ENCODE results near the gene RAVER1. TPM values are rescaled to one million over a fixed set of nuclear protein-coding genes. Genes with fewer than 3 reads are reported as not detected.

RAVER1 gene
- total and polyA plus RNA-seq, 2 donors (not counting 1 experiment from before 2014, with no cell fraction given): 2.3 to 5.6 TPM

DNA sequence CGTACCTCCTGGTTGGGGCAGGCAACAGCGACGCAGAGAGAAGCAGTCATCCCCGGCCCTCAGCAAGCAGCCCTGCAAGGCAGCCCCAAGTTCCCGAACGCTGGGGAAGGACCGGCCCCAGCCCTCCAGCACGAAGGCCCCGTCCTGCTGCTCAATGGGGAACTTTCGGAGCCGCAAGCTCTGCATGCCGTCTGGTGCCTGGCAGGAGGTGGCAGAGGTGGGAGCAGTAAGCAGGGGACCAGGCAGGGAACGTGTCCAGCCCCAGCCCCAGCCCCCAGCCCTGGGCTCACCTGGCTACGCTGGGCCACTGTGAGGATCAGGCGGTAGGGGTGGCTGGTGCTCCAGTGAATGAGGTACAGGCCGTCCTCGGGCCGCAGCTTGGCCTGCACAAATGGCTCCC is 28.9 kb upstream of the RAVER1 start:
- H3K9ac ChIP-seq (ENCODE audit: insufficient read depth, low read length): no peak overlapping the region
- no peaks in the 10 kb centered on the region for H3K79me2 ChIP-seq (ENCODE audit: control insufficient read depth, insufficient read depth, low read length)
- no peak for TF ChIP-seq EZH2 (IDR thresholded peaks at IDR 0.05; ENCODE audit: low read length, missing control alignments)
- H3K27ac ChIP-seq (ENCODE audit: insufficient read depth, low read length): no peak overlapping the region
- H3K36me3 ChIP-seq (ENCODE audit: control insufficient read depth, insufficient read depth, low read length): peaks cover 30% of the 10 kb centered on the region
- H4K20me1 ChIP-seq (ENCODE audit: control insufficient read depth, extremely low read depth, insufficient read depth, low read length): no peaks in the 10 kb centered on the region
- H2AFZ ChIP-seq (ENCODE audit: low read length): no peak overlapping the region
- DNase-seq (ENCODE audit: low read depth in 2 of 2): no peak
- no peaks in the 10 kb centered on the region for H3K9me3 ChIP-seq (ENCODE audit: control insufficient read depth, insufficient read depth, low read depth, low read length)
- H3K4me2 ChIP-seq (ENCODE audit: extremely low read depth, insufficient read depth, low read length): no peak overlapping the region
- no peak overlapping the region for H3K4me3 ChIP-seq (replicated peaks in 1 of 4; ENCODE audit: control extremely low read depth in 1 of 4, insufficient read depth in 1 of 4, low read depth in 3 of 4, low read length in 4 of 4)
- H3K27me3 ChIP-seq (ENCODE audit: control insufficient read depth, insufficient read depth, low read length): no peaks in the 10 kb centered on the region
- no peaks in the 10 kb centered on the region for H3K4me1 ChIP-seq (ENCODE audit: control insufficient read depth, extremely low read depth, insufficient read depth, low read length)

DNA sequence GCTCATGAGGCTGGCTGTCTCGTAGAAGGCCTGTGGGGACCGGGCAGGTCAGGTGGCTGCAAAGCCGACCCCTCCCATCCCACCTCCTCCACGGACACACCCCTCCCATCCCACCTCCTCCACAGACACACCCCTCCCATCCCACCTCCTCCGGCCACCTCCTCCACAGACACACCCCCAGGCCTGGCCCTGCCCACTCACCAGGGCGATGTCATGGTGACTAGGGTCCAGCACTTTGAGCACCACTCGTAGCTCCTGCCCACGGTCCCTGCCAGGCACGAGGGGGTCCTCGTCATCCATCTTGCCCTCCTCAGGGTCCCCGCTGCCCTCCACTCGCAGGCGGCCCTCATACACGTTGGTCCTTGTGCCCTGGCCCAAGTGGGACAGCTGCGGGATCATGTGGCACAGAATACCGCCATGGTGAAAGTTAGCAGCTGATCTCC is 28.3 kb upstream of the RAVER1 start:
- Histone ChIP-seq H3K27ac (ENCODE audit: insufficient read depth, low read length) (no peak overlapping the region), H2AFZ (ENCODE audit: low read length) (no peak overlapping the region), H3K9ac (ENCODE audit: insufficient read depth, low read length) (no peak overlapping the region), H3K79me2 (ENCODE audit: control insufficient read depth, insufficient read depth, low read length) (no peaks in the 10 kb centered on the region), H3K4me3 (replicated peaks in 1 of 4; ENCODE audit: control extremely low read depth in 1 of 4, insufficient read depth in 1 of 4, low read depth in 3 of 4, low read length in 4 of 4) (no peak overlapping the region), H4K20me1 (ENCODE audit: control insufficient read depth, extremely low read depth, insufficient read depth, low read length) (no peaks in the 10 kb centered on the region), H3K27me3 (ENCODE audit: control insufficient read depth, insufficient read depth, low read length) (no peaks in the 10 kb centered on the region), H3K4me2 (ENCODE audit: extremely low read depth, insufficient read depth, low read length) (no peak overlapping the region), H3K4me1 (ENCODE audit: control insufficient read depth, extremely low read depth, insufficient read depth, low read length) (no peaks in the 10 kb centered on the region), H3K9me3 (ENCODE audit: control insufficient read depth, insufficient read depth, low read depth, low read length) (no peaks in the 10 kb centered on the region), H3K36me3 (ENCODE audit: control insufficient read depth, insufficient read depth, low read length) (peaks cover 30% of the 10 kb centered on the region)
- TF ChIP-seq EZH2 (IDR thresholded peaks at IDR 0.05; ENCODE audit: low read length, missing control alignments): no peak
- TF ChIP-seq, protein P1, sequence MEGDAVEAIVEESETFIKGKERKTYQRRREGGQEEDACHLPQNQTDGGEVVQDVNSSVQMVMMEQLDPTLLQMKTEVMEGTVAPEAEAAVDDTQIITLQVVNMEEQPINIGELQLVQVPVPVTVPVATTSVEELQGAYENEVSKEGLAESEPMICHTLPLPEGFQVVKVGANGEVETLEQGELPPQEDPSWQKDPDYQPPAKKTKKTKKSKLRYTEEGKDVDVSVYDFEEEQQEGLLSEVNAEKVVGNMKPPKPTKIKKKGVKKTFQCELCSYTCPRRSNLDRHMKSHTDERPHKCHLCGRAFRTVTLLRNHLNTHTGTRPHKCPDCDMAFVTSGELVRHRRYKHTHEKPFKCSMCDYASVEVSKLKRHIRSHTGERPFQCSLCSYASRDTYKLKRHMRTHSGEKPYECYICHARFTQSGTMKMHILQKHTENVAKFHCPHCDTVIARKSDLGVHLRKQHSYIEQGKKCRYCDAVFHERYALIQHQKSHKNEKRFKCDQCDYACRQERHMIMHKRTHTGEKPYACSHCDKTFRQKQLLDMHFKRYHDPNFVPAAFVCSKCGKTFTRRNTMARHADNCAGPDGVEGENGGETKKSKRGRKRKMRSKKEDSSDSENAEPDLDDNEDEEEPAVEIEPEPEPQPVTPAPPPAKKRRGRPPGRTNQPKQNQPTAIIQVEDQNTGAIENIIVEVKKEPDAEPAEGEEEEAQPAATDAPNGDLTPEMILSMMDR (conservative IDR thresholded peaks at IDR 0.05 in 1 of 2, IDR thresholded peaks at IDR 0.05 in 1 of 2; ENCODE audit: low read depth in 1 of 2, low read length in 2 of 2): no peak
- DNase-seq (ENCODE audit: low read depth in 2 of 2): no peak

DNA sequence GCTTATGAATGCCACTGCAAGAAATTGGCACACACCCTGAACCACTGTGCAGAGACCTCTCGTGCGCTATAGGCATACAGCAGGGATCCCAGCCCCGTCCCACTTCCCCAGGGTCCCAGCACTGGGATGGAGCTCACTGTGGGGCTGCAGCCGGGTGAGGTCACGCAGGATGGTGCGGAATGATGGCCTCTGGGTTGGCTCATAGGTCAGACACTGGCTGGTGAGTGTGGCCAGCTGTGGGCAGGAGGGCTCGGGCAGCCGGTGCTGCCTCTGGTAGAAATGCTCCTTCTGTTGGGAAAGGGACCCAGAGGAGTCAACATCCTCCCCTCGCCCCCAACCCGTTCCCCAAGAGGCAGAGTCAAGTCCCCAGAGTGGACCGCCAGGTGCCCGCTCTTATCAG is 23.1 kb upstream of the RAVER1 start:
- no peak overlapping the region for H3K27ac ChIP-seq (ENCODE audit: insufficient read depth, low read length)
- H4K20me1 ChIP-seq (ENCODE audit: control insufficient read depth, extremely low read depth, insufficient read depth, low read length): no peaks in the 10 kb centered on the region
- H3K79me2 ChIP-seq (ENCODE audit: control insufficient read depth, insufficient read depth, low read length): no peaks in the 10 kb centered on the region
- no peaks in the 10 kb centered on the region for H3K9me3 ChIP-seq (ENCODE audit: control insufficient read depth, insufficient read depth, low read depth, low read length)
- H3K27me3 ChIP-seq (ENCODE audit: control insufficient read depth, insufficient read depth, low read length): no peaks in the 10 kb centered on the region
- H3K36me3 ChIP-seq (ENCODE audit: control insufficient read depth, insufficient read depth, low read length): peaks cover 23% of the 10 kb centered on the region
- no peak for TF ChIP-seq EZH2 (IDR thresholded peaks at IDR 0.05; ENCODE audit: low read length, missing control alignments)
- TF ChIP-seq, protein P1 (conservative IDR thresholded peaks at IDR 0.05 in 1 of 2, IDR thresholded peaks at IDR 0.05 in 1 of 2; ENCODE audit: low read depth in 1 of 2, low read length in 2 of 2): no peak
- no peak overlapping the region for H2AFZ ChIP-seq (ENCODE audit: low read length)
- H3K4me3 ChIP-seq (replicated peaks in 1 of 4; ENCODE audit: control extremely low read depth in 1 of 4, insufficient read depth in 1 of 4, low read depth in 3 of 4, low read length in 4 of 4): no peak overlapping the region
- no peak for DNase-seq (ENCODE audit: low read depth in 2 of 2)
- H3K4me2 ChIP-seq (ENCODE audit: extremely low read depth, insufficient read depth, low read length): no peak overlapping the region
- no peaks in the 10 kb centered on the region for H3K4me1 ChIP-seq (ENCODE audit: control insufficient read depth, extremely low read depth, insufficient read depth, low read length)
- no peak overlapping the region for H3K9ac ChIP-seq (ENCODE audit: insufficient read depth, low read length)
